Adrenal gland (tissue), 5 donors: Measurements from ENCODE around the gene ZYG11B.

ENCODE experiments used
- POLR2A ChIP-seq, 2 donors: fragments of 450-650 bp; IDR thresholded peaks; one replicate each; pipeline ENCODE4 v1.6.1; 2017; ENCODE audit warnings: antibody characterized with exemption in 2 of 2, mild to moderate bottlenecking in 2 of 2, moderate library complexity in 1 of 2
- TF ChIP-seq, protein P1 (sequence below), 6 experiments: fragments of 450-650 bp in 4 of 6; fragments of 200-600 bp in 2 of 6; sonication (generic) in 1 of 6; IDR thresholded peaks; 1 replicate in 5 of 6; 2 replicates in 1 of 6; pipeline versions ENCODE4 v1.5.1 to v1.8.0; 2016 to 2021; ENCODE audit warnings: antibody characterized with exemption in 6 of 6, mild to moderate bottlenecking in 2 of 6, moderate library complexity in 1 of 6
- donor health status: DM: no; HTN: no; CAD: no.

DNA sequence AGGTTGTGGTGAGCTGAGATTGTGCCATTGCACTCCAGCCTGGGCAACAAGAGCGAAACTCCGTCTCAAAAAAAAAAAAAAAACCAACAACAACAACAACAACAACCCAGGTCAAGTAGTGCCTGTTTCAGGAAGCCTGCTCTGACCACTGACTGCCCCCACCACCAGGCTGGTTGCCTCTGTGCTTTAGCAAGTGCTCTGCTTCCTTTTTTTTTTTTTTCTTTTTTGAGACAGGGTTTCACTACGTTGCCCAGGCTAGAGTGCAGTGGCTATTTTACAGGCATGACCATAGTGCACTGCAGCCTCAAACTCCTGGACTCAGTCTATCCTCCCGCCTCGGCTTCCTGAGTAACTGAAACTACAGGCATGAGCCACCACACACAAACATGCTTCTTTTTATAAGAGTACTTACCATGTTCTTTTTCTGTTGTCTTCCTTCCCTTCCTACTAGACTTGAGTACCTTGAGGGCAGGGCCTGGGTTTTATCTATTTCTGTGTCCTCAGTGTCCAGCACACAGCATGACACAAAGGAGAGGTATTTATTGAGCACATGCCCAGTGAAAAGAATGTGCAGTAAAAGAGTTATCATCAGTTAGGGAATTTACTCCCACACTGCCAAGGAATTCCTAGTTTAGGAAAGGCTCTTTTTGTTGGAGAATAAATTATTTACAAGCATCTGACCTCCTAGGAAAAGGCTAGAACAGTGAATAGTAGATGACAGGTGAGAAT, 18.2 kb upstream of the ZYG11B start:
- TF ChIP-seq, protein P1, sequence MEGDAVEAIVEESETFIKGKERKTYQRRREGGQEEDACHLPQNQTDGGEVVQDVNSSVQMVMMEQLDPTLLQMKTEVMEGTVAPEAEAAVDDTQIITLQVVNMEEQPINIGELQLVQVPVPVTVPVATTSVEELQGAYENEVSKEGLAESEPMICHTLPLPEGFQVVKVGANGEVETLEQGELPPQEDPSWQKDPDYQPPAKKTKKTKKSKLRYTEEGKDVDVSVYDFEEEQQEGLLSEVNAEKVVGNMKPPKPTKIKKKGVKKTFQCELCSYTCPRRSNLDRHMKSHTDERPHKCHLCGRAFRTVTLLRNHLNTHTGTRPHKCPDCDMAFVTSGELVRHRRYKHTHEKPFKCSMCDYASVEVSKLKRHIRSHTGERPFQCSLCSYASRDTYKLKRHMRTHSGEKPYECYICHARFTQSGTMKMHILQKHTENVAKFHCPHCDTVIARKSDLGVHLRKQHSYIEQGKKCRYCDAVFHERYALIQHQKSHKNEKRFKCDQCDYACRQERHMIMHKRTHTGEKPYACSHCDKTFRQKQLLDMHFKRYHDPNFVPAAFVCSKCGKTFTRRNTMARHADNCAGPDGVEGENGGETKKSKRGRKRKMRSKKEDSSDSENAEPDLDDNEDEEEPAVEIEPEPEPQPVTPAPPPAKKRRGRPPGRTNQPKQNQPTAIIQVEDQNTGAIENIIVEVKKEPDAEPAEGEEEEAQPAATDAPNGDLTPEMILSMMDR (IDR thresholded peaks at IDR 0.05) = no peak
- TF ChIP-seq POLR2A (IDR thresholded peaks at IDR 0.05) = no peak
